GM23338 (cell line): ENCODE measurements around the gene STK11IP. TPM values are rescaled to one million over a fixed set of nuclear protein-coding genes. Genes with fewer than 3 reads are reported as not detected.

Experiments used
- ATAC-seq: fragments of 200-7000 bp; cut with Tn5 transposase; 3 replicates; pipeline ENCODE4 v1.9.1; 2020
- DNase-seq: peaks from one replicate; pipeline ENCODE4 v3.0.0-alpha.2; 2015; ENCODE audit warnings: low spot score
- H2AFZ ChIP-seq: fragments of 200-600 bp; sonication (generic); 2 replicates; pipeline ENCODE4 v1.8.0; 2016; ENCODE audit warnings: antibody characterized with exemption, mild to moderate bottlenecking, moderate library complexity
- H3F3A ChIP-seq: fragments of 200-600 bp; sonication (generic); replicated peaks from 2 replicates; pipeline ENCODE4 v1.8.0; 2017; ENCODE audit warnings: antibody characterized with exemption, mixed run types, low read depth
- H3K27ac ChIP-seq: fragments of 200-600 bp; sonication (generic); 2 replicates; pipeline ENCODE4 v1.6.1; 2016; ENCODE audit warnings: low read depth
- H3K27me3 ChIP-seq: fragments of 200-600 bp; sonication (generic); 2 replicates; pipeline ENCODE4 v1.8.0; 2016; ENCODE audit warnings: mild to moderate bottlenecking, mixed run types, moderate library complexity; ENCODE audit not compliant: insufficient read depth
- H3K36me3 ChIP-seq: fragments of 200-600 bp; sonication (generic); 2 replicates; pipeline ENCODE4 v1.8.0; 2016; ENCODE audit warnings: mild to moderate bottlenecking; ENCODE audit not compliant: insufficient read depth
- H3K4me1 ChIP-seq: fragments of 200-600 bp; sonication (generic); 2 replicates; pipeline ENCODE4 v1.8.0; 2016; ENCODE audit warnings: mild to moderate bottlenecking, moderate library complexity; ENCODE audit not compliant: insufficient read depth
- H3K4me2 ChIP-seq: fragments of 200-600 bp; sonication (generic); 2 replicates; pipeline ENCODE4 v1.7.1; 2017; ENCODE audit warnings: mixed run types
- H3K4me3 ChIP-seq: fragments of 200-600 bp; sonication (generic); 2 replicates; pipeline ENCODE4 v1.6.1; 2016; ENCODE audit warnings: mixed run types
- H3K79me2 ChIP-seq: fragments of 200-600 bp; sonication (generic); replicated peaks from 2 replicates; pipeline ENCODE4 v1.8.0; 2017; ENCODE audit warnings: mild to moderate bottlenecking; ENCODE audit not compliant: insufficient read depth
- H3K9me2 ChIP-seq: fragments of 200-600 bp; sonication (generic); 2 replicates; pipeline ENCODE4 v1.8.0; 2017; ENCODE audit not compliant: insufficient read depth
- H4K20me1 ChIP-seq: fragments of 200-600 bp; sonication (generic); replicated peaks from 2 replicates; pipeline ENCODE4 v1.8.0; 2017; ENCODE audit warnings: mild to moderate bottlenecking; ENCODE audit not compliant: insufficient read depth
- H3K27ac Mint-ChIP-seq: 2 replicates; pipeline ENCODE4 v1.8.0; 2020; ENCODE audit warnings: inconsistent platforms, mild to moderate bottlenecking, moderate library complexity, mixed read lengths
- H3K27me3 Mint-ChIP-seq: 3 replicates; pipeline ENCODE4 v1.8.0; 2022; ENCODE audit warnings: low read depth, mild to moderate bottlenecking, moderate library complexity, mixed read lengths, inconsistent platforms; ENCODE audit not compliant: insufficient read depth, poor library complexity
- H3K36me3 Mint-ChIP-seq: 3 replicates; pipeline ENCODE4 v1.8.0; 2021; ENCODE audit warnings: low read depth, mild to moderate bottlenecking, inconsistent platforms, moderate library complexity, mixed read lengths
- H3K4me1 Mint-ChIP-seq: 3 replicates; pipeline ENCODE4 v1.8.0; 2020; ENCODE audit warnings: mild to moderate bottlenecking, inconsistent platforms, mixed read lengths
- H3K4me3 Mint-ChIP-seq: 3 replicates; pipeline ENCODE4 v1.8.0; 2021; ENCODE audit warnings: moderate library complexity, mild to moderate bottlenecking, inconsistent platforms, mixed read lengths
- H3K9me3 Mint-ChIP-seq: 3 replicates; pipeline ENCODE4 v1.8.0; 2020; ENCODE audit warnings: moderate library complexity, mild to moderate bottlenecking, inconsistent platforms, mixed read lengths
- CREB1 ChIP-seq: fragments of 250-450 bp; sonication (Bioruptor Pico); IDR thresholded peaks from 2 replicates; pipeline ENCODE4 v1.5.0; 2020; ENCODE audit warnings: low read depth, mild to moderate bottlenecking, moderate library complexity
- CTCF ChIP-seq, 2 experiments: fragments of 200-600 bp in 1 of 2; sonication (generic) in 1 of 2; conservative IDR thresholded peaks; 2 replicates each; pipeline versions ENCODE4 v1.5.1 to v1.6.1; 2016 to 2017; ENCODE audit warnings: antibody characterized with exemption in 2 of 2, low read depth in 2 of 2, mild to moderate bottlenecking in 2 of 2, moderate library complexity in 1 of 2
- EZH2 ChIP-seq: fragments of 200-600 bp; sonication (generic); IDR thresholded peaks from one replicate; pipeline ENCODE4 v1.8.0; 2017; ENCODE audit warnings: antibody characterized with exemption, mild to moderate bottlenecking, low read depth; ENCODE audit not compliant: unreplicated experiment
- EZH2phosphoT487 ChIP-seq: fragments of 200-600 bp; sonication (generic); IDR thresholded peaks from one replicate; pipeline ENCODE4 v1.8.1; 2018; ENCODE audit warnings: antibody characterized with exemption; ENCODE audit not compliant: unreplicated experiment
- JUNB ChIP-seq: IDR thresholded peaks from one replicate; pipeline ENCODE4 v1.6.1; 2016; ENCODE audit warnings: antibody characterized with exemption; ENCODE audit not compliant: unreplicated experiment
- NANOG ChIP-seq: IDR thresholded peaks from 2 replicates; pipeline ENCODE4 v1.6.1; 2016; ENCODE audit warnings: antibody characterized with exemption, borderline replicate concordance
- POLR2AphosphoS5 ChIP-seq: IDR thresholded peaks from 2 replicates; pipeline ENCODE4 v1.6.1; 2016; ENCODE audit warnings: antibody characterized with exemption, low read depth
- ZNF114 ChIP-seq: fragments of 250-450 bp; sonication (Bioruptor Pico); IDR thresholded peaks from 2 replicates; pipeline ENCODE4 v1.5.0; 2020; ENCODE audit warnings: mild to moderate bottlenecking, moderate library complexity
- ZNF331 ChIP-seq: fragments of 250-450 bp; sonication (Bioruptor Pico); IDR thresholded peaks from 2 replicates; pipeline ENCODE4 v1.5.0; 2020; ENCODE audit warnings: low read depth, mild to moderate bottlenecking, moderate library complexity
- polyA plus RNA-seq: library from polyadenylated mRNA; unstranded; fragments of >200 nt; fragmentation: Nextera tagmentation; extraction: Ambion mirVana; gene quantifications from 2 replicates; pipeline ENCODE4 v1.2.1, GENCODE V29; 2016
- total RNA-seq: library from RNA; depleted of rRNA; stranded (reverse); fragments of >200 nt; shearing (Covaris generic); gene quantifications from 2 replicates; pipeline ENCODE4 v1.2.3, GENCODE V29; 2014
- TF ChIP-seq, protein P1 (sequence below): fragments of 250-450 bp; sonication (Bioruptor Pico); IDR thresholded peaks from 2 replicates; pipeline ENCODE4 v1.5.0; 2020; ENCODE audit warnings: mild to moderate bottlenecking, moderate library complexity
- TF ChIP-seq, protein P2 (sequence below): IDR thresholded peaks from one replicate; pipeline ENCODE4 v1.6.1; 2018; ENCODE audit warnings: antibody characterized with exemption; ENCODE audit not compliant: unreplicated experiment

Gene STK11IP
- total and polyA plus RNA-seq, 2 experiments from 2014 or later, result 16.6 to 28.1 TPM

GRCh38 chr2:219592736-219593135 lies 4.9 kb upstream of the STK11IP start (continued):
- TF ChIP-seq, protein P1, sequence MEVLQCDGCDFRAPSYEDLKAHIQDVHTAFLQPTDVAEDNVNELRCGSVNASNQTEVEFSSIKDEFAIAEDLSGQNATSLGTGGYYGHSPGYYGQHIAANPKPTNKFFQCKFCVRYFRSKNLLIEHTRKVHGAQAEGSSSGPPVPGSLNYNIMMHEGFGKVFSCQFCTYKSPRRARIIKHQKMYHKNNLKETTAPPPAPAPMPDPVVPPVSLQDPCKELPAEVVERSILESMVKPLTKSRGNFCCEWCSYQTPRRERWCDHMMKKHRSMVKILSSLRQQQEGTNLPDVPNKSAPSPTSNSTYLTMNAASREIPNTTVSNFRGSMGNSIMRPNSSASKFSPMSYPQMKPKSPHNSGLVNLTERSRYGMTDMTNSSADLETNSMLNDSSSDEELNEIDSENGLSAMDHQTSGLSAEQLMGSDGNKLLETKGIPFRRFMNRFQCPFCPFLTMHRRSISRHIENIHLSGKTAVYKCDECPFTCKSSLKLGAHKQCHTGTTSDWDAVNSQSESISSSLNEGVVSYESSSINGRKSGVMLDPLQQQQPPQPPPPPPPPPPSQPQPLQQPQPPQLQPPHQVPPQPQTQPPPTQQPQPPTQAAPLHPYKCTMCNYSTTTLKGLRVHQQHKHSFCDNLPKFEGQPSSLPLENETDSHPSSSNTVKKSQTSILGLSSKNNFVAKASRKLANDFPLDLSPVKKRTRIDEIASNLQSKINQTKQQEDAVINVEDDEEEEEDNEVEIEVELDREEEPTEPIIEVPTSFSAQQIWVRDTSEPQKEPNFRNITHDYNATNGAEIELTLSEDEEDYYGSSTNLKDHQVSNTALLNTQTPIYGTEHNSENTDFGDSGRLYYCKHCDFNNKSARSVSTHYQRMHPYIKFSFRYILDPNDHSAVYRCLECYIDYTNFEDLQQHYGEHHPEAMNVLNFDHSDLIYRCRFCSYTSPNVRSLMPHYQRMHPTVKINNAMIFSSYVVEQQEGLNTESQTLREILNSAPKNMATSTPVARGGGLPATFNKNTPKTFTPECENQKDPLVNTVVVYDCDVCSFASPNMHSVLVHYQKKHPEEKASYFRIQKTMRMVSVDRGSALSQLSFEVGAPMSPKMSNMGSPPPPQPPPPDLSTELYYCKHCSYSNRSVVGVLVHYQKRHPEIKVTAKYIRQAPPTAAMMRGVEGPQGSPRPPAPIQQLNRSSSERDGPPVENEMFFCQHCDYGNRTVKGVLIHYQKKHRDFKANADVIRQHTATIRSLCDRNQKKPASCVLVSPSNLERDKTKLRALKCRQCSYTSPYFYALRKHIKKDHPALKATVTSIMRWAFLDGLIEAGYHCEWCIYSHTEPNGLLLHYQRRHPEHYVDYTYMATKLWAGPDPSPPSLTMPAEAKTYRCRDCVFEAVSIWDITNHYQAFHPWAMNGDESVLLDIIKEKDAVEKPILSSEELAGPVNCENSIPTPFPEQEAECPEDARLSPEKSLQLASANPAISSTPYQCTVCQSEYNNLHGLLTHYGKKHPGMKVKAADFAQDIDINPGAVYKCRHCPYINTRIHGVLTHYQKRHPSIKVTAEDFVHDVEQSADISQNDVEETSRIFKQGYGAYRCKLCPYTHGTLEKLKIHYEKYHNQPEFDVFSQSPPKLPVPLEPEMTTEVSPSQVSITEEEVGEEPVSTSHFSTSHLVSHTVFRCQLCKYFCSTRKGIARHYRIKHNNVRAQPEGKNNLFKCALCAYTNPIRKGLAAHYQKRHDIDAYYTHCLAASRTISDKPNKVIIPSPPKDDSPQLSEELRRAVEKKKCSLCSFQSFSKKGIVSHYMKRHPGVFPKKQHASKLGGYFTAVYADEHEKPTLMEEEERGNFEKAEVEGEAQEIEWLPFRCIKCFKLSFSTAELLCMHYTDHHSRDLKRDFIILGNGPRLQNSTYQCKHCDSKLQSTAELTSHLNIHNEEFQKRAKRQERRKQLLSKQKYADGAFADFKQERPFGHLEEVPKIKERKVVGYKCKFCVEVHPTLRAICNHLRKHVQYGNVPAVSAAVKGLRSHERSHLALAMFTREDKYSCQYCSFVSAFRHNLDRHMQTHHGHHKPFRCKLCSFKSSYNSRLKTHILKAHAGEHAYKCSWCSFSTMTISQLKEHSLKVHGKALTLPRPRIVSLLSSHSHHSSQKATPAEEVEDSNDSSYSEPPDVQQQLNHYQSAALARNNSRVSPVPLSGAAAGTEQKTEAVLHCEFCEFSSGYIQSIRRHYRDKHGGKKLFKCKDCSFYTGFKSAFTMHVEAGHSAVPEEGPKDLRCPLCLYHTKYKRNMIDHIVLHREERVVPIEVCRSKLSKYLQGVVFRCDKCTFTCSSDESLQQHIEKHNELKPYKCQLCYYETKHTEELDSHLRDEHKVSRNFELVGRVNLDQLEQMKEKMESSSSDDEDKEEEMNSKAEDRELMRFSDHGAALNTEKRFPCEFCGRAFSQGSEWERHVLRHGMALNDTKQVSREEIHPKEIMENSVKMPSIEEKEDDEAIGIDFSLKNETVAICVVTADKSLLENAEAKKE (CRISPR knock-in tag), result no peak
- TF ChIP-seq POLR2AphosphoS5 (no peak), ZNF114 (CRISPR knock-in tag) (no peak), EZH2phosphoT487 (no peak), EZH2 (no peak), JUNB (no peak), NANOG (no peak), CTCF (conservative IDR thresholded peaks at IDR 0.05; ENCODE audit: low read depth in 2 of 2) (no peak)

DNA sequence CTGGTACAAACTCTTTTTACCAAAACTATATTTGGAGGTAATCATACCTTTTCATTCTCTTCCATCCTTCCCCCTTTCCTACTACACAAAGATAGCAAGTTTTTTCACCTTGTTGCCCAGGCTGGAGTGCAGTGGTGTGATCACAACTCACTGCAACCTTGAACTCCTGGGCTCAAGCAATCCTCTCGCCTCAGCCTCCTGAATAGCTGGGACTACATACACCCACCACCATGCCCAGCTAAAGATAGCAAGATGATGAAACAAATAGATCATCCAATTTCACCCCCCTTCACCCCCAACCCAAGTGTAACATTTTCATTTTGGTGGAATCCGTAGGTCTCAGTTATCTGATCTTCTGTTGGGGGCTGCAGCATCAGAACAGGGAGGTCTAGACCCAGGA lies 4.5 kb upstream of the STK11IP start:
- H3K9me2 ChIP-seq, result no peaks in the 10 kb centered on the region
- Mint-ChIP-seq H3K9me3 (no peaks in the 10 kb centered on the region; the same call in 2 of the 3 replicates), H3K27ac (no peak overlapping the region), H3K27me3 (peaks cover 2% of the 10 kb centered on the region), H3K36me3 (no peaks in the 10 kb centered on the region), H3K4me3 (no peak overlapping the region), H3K4me1 (peaks cover 18% of the 10 kb centered on the region)
- no peak for ATAC-seq
- H3K79me2 ChIP-seq, result no peaks in the 10 kb centered on the region
- H3K36me3 ChIP-seq, result no peaks in the 10 kb centered on the region
- H3K4me3 ChIP-seq, result no peak overlapping the region
- H3K4me1 ChIP-seq, result peaks cover 18% of the 10 kb centered on the region
- no peaks in the 10 kb centered on the region for H4K20me1 ChIP-seq
- no peak overlapping the region for H3K27ac ChIP-seq
- H3K27me3 ChIP-seq, result no peaks in the 10 kb centered on the region
- peaks cover 4% of the 10 kb centered on the region for H3F3A ChIP-seq
- TF ChIP-seq EZH2, result no peak
- TF ChIP-seq, protein P2, sequence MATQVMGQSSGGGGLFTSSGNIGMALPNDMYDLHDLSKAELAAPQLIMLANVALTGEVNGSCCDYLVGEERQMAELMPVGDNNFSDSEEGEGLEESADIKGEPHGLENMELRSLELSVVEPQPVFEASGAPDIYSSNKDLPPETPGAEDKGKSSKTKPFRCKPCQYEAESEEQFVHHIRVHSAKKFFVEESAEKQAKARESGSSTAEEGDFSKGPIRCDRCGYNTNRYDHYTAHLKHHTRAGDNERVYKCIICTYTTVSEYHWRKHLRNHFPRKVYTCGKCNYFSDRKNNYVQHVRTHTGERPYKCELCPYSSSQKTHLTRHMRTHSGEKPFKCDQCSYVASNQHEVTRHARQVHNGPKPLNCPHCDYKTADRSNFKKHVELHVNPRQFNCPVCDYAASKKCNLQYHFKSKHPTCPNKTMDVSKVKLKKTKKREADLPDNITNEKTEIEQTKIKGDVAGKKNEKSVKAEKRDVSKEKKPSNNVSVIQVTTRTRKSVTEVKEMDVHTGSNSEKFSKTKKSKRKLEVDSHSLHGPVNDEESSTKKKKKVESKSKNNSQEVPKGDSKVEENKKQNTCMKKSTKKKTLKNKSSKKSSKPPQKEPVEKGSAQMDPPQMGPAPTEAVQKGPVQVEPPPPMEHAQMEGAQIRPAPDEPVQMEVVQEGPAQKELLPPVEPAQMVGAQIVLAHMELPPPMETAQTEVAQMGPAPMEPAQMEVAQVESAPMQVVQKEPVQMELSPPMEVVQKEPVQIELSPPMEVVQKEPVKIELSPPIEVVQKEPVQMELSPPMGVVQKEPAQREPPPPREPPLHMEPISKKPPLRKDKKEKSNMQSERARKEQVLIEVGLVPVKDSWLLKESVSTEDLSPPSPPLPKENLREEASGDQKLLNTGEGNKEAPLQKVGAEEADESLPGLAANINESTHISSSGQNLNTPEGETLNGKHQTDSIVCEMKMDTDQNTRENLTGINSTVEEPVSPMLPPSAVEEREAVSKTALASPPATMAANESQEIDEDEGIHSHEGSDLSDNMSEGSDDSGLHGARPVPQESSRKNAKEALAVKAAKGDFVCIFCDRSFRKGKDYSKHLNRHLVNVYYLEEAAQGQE, result no peak
- no peak for TF ChIP-seq JUNB
- TF ChIP-seq ZNF114 (CRISPR knock-in tag), result no peak
- no peak for TF ChIP-seq ZNF331 (CRISPR knock-in tag)
- no peak for TF ChIP-seq CREB1
- DNase-seq, result no peak
- peak overlapping the region; percentile 59; the same call in 1 of the 2 replicates for H2AFZ ChIP-seq
- H3K4me2 ChIP-seq, result no peak overlapping the region
